Mesendoderm (in vitro differentiated cells): ENCODE measurements around the gene ZNF8.
A peak's percentile ranks its signal among the peaks of the same experiment; 100 is the strongest.

Experiments
- DNase-seq: peaks from one replicate; pipeline ENCODE4 v3.0.0; 2013
- H2AK5ac ChIP-seq: 2 replicates; pipeline ENCODE4 v1.6.1; 2013; ENCODE audit warnings: low read length, inconsistent platforms
- H2BK120ac ChIP-seq: 2 replicates; pipeline ENCODE4 v1.6.1; 2013; ENCODE audit warnings: low read depth, mild to moderate bottlenecking, low read length, moderate library complexity, mixed read lengths
- H2BK15ac ChIP-seq: replicated peaks from 2 replicates; pipeline ENCODE4 v1.6.1; 2013; ENCODE audit warnings: low read depth, mild to moderate bottlenecking, moderate library complexity
- H2BK5ac ChIP-seq: 2 replicates; pipeline ENCODE4 v1.6.1; 2013; ENCODE audit warnings: low read length, inconsistent platforms
- H3K18ac ChIP-seq: 2 replicates; pipeline ENCODE4 v1.6.1; 2013; ENCODE audit warnings: mild to moderate bottlenecking, low read length, mixed read lengths
- H3K23ac ChIP-seq: one replicate; pipeline ENCODE4 v1.6.1; 2013; ENCODE audit warnings: low read length
- H3K27ac ChIP-seq: 2 replicates; pipeline ENCODE4 v1.5.1; 2013; ENCODE audit warnings: low read depth, mild to moderate bottlenecking, inconsistent platforms, low read length, moderate library complexity
- H3K27me3 ChIP-seq: 2 replicates; pipeline ENCODE4 v1.6.1; 2013; ENCODE audit warnings: low read length, control low read depth, mild to moderate bottlenecking, inconsistent platforms; ENCODE audit not compliant: insufficient read depth, poor library complexity
- H3K36me3 ChIP-seq: 2 replicates; pipeline ENCODE4 v1.6.1; 2013; ENCODE audit warnings: low read length, inconsistent platforms; ENCODE audit not compliant: control insufficient read depth, insufficient read depth
- H3K4ac ChIP-seq: one replicate; pipeline ENCODE4 v1.6.1; 2013; ENCODE audit warnings: low read depth, mild to moderate bottlenecking, low read length, moderate library complexity
- H3K4me1 ChIP-seq: 2 replicates; pipeline ENCODE4 v1.6.1; 2013; ENCODE audit warnings: low read depth, low read length, inconsistent platforms; ENCODE audit not compliant: control insufficient read depth
- H3K4me2 ChIP-seq: 2 replicates; pipeline ENCODE4 v1.6.1; 2013; ENCODE audit warnings: low read length
- H3K4me3 ChIP-seq: 2 replicates; pipeline ENCODE4 v1.5.1; 2013; ENCODE audit warnings: mild to moderate bottlenecking, low read length
- H3K56ac ChIP-seq: one replicate; pipeline ENCODE4 v1.6.1; 2013; ENCODE audit warnings: low read length
- H3K79me1 ChIP-seq: 2 replicates; pipeline ENCODE4 v1.6.1; 2013; ENCODE audit warnings: low read length, inconsistent platforms
- H3K79me2 ChIP-seq: 2 replicates; pipeline ENCODE4 v1.6.1; 2013; ENCODE audit warnings: mild to moderate bottlenecking, low read length; ENCODE audit not compliant: control insufficient read depth, insufficient read depth
- H3K9ac ChIP-seq: 2 replicates; pipeline ENCODE4 v1.6.1; 2013; ENCODE audit warnings: low read length, inconsistent platforms
- H4K5ac ChIP-seq: one replicate; pipeline ENCODE4 v1.6.1; 2013; ENCODE audit warnings: low read length
- H4K8ac ChIP-seq: one replicate; pipeline ENCODE4 v1.6.1; 2013; ENCODE audit warnings: low read depth, mild to moderate bottlenecking, control low read depth, low read length, moderate library complexity
- WGBS: extraction: QIAGEN DNeasy Blood & Tissue Kit; methylation state at CpG from one replicate; pipeline ENCODE4 v1.1.7; 2013; ENCODE audit warnings: low lambda C conversion rate, missing lambda C conversion rate; ENCODE audit not compliant: insufficient coverage; ENCODE audit errors: extremely low coverage; 5-methylcytosine and 5-hydroxymethylcytosine counted together

Gene ZNF8

GRCh38 chr19:58336820-58337219, 58.1 kb downstream of the ZNF8 start:
- Histone ChIP-seq H3K27ac (no peak overlapping the region), H3K4me1 (no peaks in the 10 kb centered on the region), H3K36me3 (no peaks in the 10 kb centered on the region), H4K8ac (no peak overlapping the region), H2BK120ac (no peak overlapping the region), H3K27me3 (no peaks in the 10 kb centered on the region), H2BK15ac (no peak overlapping the region), H3K4me3 (no peak overlapping the region), H3K9ac (no peak overlapping the region), H2AK5ac (no peak overlapping the region), H3K4ac (no peak overlapping the region), H3K23ac (no peak overlapping the region), H3K56ac (no peak overlapping the region), H3K79me1 (no peaks in the 10 kb centered on the region), H3K18ac (no peak overlapping the region), H2BK5ac (no peak overlapping the region), H3K4me2 (no peak overlapping the region), H4K5ac (no peak overlapping the region), H3K79me2 (no peaks in the 10 kb centered on the region)
- DNase-seq: no peak
- no CpG with 5 or more reads among the region's 4 CpGs for WGBS

GRCh38 chr19:58338336-58338735, 59.6 kb downstream of the ZNF8 start:
- Histone ChIP-seq H4K8ac (no peak overlapping the region), H3K27ac (no peak overlapping the region), H4K5ac (no peak overlapping the region), H3K23ac (no peak overlapping the region), H3K18ac (no peak overlapping the region), H3K9ac (no peak overlapping the region), H2BK15ac (no peak overlapping the region), H3K79me2 (no peaks in the 10 kb centered on the region), H3K36me3 (no peaks in the 10 kb centered on the region), H3K56ac (no peak overlapping the region), H2BK120ac (no peak overlapping the region), H3K79me1 (no peaks in the 10 kb centered on the region), H2BK5ac (no peak overlapping the region), H3K4me2 (no peak overlapping the region), H3K4me1 (no peaks in the 10 kb centered on the region), H2AK5ac (no peak overlapping the region), H3K27me3 (no peaks in the 10 kb centered on the region), H3K4ac (no peak overlapping the region), H3K4me3 (no peak overlapping the region)
- no CpG with 5 or more reads among the region's 11 CpGs for WGBS
- DNase-seq: no peak

GRCh38 chr19:58338825-58339558, 60.2 kb downstream of the ZNF8 start:
- Histone ChIP-seq H3K23ac (no peak overlapping the region), H2BK5ac (no peak overlapping the region), H3K4ac (no peak overlapping the region), H3K56ac (no peak overlapping the region), H3K27ac (no peak overlapping the region), H4K8ac (no peak overlapping the region), H3K4me3 (no peak overlapping the region), H3K27me3 (no peaks in the 10 kb centered on the region), H2BK15ac (no peak overlapping the region), H4K5ac (no peak overlapping the region), H2BK120ac (no peak overlapping the region), H3K9ac (no peak overlapping the region), H2AK5ac (no peak overlapping the region), H3K4me1 (no peaks in the 10 kb centered on the region), H3K79me2 (no peaks in the 10 kb centered on the region), H3K36me3 (no peaks in the 10 kb centered on the region), H3K18ac (no peak overlapping the region), H3K79me1 (no peaks in the 10 kb centered on the region), H3K4me2 (no peak overlapping the region)
- no CpG with 5 or more reads among the region's 30 CpGs for WGBS
- DNase-seq: peak; percentile 59

GRCh38 chr19:58345558-58345957, 66.8 kb downstream of the ZNF8 start:
- no CpG with 5 or more reads among the region's 5 CpGs for WGBS
- DNase-seq: no peak
- Histone ChIP-seq H3K36me3 (no peaks in the 10 kb centered on the region), H3K56ac (no peak overlapping the region), H2BK5ac (no peak overlapping the region), H2BK15ac (no peak overlapping the region), H2BK120ac (no peak overlapping the region), H3K9ac (no peak overlapping the region), H3K27ac (no peak overlapping the region), H3K4ac (no peak overlapping the region), H3K79me1 (no peaks in the 10 kb centered on the region), H3K4me3 (no peak overlapping the region), H3K18ac (no peak overlapping the region), H4K8ac (no peak overlapping the region), H2AK5ac (no peak overlapping the region), H3K27me3 (no peaks in the 10 kb centered on the region), H3K4me1 (no peaks in the 10 kb centered on the region), H3K23ac (no peak overlapping the region), H3K4me2 (no peak overlapping the region), H4K5ac (no peak overlapping the region), H3K79me2 (no peaks in the 10 kb centered on the region)

DNA sequence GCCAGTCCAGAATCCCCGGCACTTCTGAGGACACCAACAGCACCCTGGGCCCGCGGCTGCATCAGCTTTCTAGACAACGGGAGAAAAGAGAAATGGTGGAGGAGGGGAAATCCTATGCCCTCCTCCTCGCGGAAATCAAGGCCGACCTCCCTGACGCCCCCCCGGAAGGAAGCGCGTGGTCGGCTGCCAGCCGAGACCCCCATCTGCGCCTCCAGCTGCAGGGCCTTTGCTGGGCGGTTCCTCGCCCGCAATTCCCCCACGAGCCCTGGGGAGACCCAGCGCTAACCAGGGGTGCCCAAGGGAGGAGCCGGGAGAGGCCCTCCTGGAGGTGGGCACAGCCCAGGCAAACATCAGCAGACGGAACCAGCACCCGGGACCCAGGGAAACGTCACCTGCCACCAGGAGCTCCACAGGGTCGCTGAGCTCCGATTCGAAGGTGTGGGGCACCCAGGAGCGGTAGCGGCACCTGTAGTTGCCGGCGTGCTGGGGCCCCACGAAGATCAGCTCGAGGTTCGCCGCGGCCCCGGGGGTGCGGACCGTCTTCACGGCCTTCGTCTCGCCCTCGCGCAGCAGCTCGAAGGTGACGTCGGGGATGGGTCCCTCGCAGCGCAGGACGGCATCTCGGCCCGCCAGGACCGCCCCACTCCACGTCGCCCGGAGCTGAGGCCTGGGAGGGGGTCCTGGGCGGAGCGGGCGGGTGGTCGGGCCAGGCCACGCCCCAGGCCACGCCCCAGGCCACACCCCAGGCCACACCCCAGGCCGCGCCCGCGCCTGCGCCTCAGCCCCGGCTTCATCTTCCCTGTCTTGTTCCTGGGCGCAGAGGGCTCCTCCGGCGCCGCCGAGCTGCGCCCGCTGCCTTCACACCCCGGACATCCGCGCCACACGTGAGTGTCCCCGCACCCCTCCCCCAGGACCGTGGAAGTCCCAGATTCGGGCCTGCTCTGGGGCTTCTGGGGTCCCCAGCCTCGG, 68.5 kb downstream of the ZNF8 start:
- no peaks in the 10 kb centered on the region for H3K4me1 ChIP-seq
- H4K5ac ChIP-seq: no peak overlapping the region
- H3K36me3 ChIP-seq: no peaks in the 10 kb centered on the region
- H3K4ac ChIP-seq: no peak overlapping the region
- H2BK120ac ChIP-seq: no peak overlapping the region
- peak; percentile 67 for DNase-seq
- H3K27me3 ChIP-seq: no peaks in the 10 kb centered on the region
- no CpG with 5 or more reads among the region's 82 CpGs for WGBS
- peak overlapping the region; percentile 89 for H3K56ac ChIP-seq
- H3K79me2 ChIP-seq: no peaks in the 10 kb centered on the region
- no peak overlapping the region for H2AK5ac ChIP-seq
- H3K18ac ChIP-seq: peak overlapping the region; percentile 12
- H3K27ac ChIP-seq: no peak overlapping the region
- H3K4me3 ChIP-seq: peak overlapping the region; percentile 83
- H3K23ac ChIP-seq: peak overlapping the region; percentile 3
- no peaks in the 10 kb centered on the region for H3K79me1 ChIP-seq
- H3K4me2 ChIP-seq: peak overlapping the region; percentile 98
- H2BK5ac ChIP-seq: no peak overlapping the region
- no peak overlapping the region for H2BK15ac ChIP-seq
- peak overlapping the region; percentile 82 for H3K9ac ChIP-seq
- peak overlapping the region; percentile 57 for H4K8ac ChIP-seq
